ENCODE data around the gene ITGB3. TPM values are rescaled to one million over a fixed set of nuclear protein-coding genes. Genes with fewer than 3 reads are reported as not detected.

The ITGB3 gene
- total RNA-seq, 2 experiments from 2014 or later: not detected

Other genes starting within 250 kb of the ITGB3 start
- 100 to 1,000 TPM; 105 to 117 TPM for gene CDC27, start 64.5 kb upstream of the ITGB3 start, total RNA-seq
- not detected for gene MYL4, start 44.5 kb upstream of the ITGB3 start, total RNA-seq
- 1 to 10 TPM; 7.0 to 7.1 TPM for gene EFCAB13, start 70.1 kb downstream of the ITGB3 start, total RNA-seq

Measured in activated naive CD4-positive, alpha-beta T cell treated with anti-CD3 and anti-CD28 coated beads for 36 hours (primary cell).